ENCODE measurements around the gene GPR35. TPM values are rescaled to one million over a fixed set of nuclear protein-coding genes. Genes with fewer than 3 reads are reported as not detected.
"Not testable (repeated sequence)": the region's sequence is repeated elsewhere in the genome, so short reads cannot be mapped to it uniquely, and the experiment has no call there.

The GPR35 gene
- total RNA-seq, 1 donor from 2014 or later: 0.34 TPM

GRCh38 chr2:240680185-240680584 lies 54.9 kb downstream of the GPR35 start:
- not testable (repeated sequence) for H3K79me2 ChIP-seq (ENCODE audit: low read depth); DNase-seq (ENCODE audit: low spot score); H3K36me3 ChIP-seq; H3K4me1 ChIP-seq; H3K9ac ChIP-seq; H3K27me3 ChIP-seq; H3K27ac ChIP-seq; H3F3A ChIP-seq (ENCODE audit: low read depth); H3K9me3 ChIP-seq (ENCODE audit: low read depth); H3K4me3 ChIP-seq; H3K4me2 ChIP-seq; H3K4me3 Mint-ChIP-seq; H4K20me1 ChIP-seq (ENCODE audit: low read depth); H3K27me3 Mint-ChIP-seq (ENCODE audit: insufficient read depth, low read depth); H3K27ac Mint-ChIP-seq; H2AFZ ChIP-seq (replicated peaks); H3K36me3 Mint-ChIP-seq; H3K4me1 Mint-ChIP-seq; H3K9me3 Mint-ChIP-seq

Small RNA genes within 50 kb of the gene (small RNA-seq; reads per million reads assigned to genes)
- not detected for gene AC011298.3

Other genes with a start within 250 kb of the GPR35 start
- 14.2 and 65.0 TPM in 2 replicates for gene GPC1, start 189.8 kb upstream of the GPR35 start, total RNA-seq (ENCODE audit: low replicate concordance)
- gene ANKMY1, start 67.5 kb upstream of the GPR35 start, total RNA-seq (ENCODE audit: low replicate concordance): 4.2 and 6.9 TPM in 2 replicates
- 5.1 and 8.9 TPM in 2 replicates for gene DUSP28, start 65.1 kb upstream of the GPR35 start, total RNA-seq (ENCODE audit: low replicate concordance)
- gene RNPEPL1, start 57.0 kb upstream of the GPR35 start, total RNA-seq (ENCODE audit: low replicate concordance): 2.7 and 7.5 TPM in 2 replicates
- 16.1 and 62.9 TPM in 2 replicates for gene CAPN10, start 38.7 kb upstream of the GPR35 start, total RNA-seq (ENCODE audit: low replicate concordance)
- not detected in 2 replicates for gene AQP12B, start 57.4 kb downstream of the GPR35 start, total RNA-seq (ENCODE audit: low replicate concordance)
- gene AQP12A, start 66.4 kb downstream of the GPR35 start, total RNA-seq (ENCODE audit: low replicate concordance): not detected in 2 replicates
- 29.9 and 41.1 TPM in 2 replicates for gene KIF1A, start 194.7 kb downstream of the GPR35 start, total RNA-seq (ENCODE audit: low replicate concordance)
- gene AGXT, start 243.3 kb downstream of the GPR35 start, total RNA-seq (ENCODE audit: low replicate concordance): not detected in 2 replicates